Progenitor cell of endocrine pancreas (in vitro differentiated cells): ENCODE data around the gene STXBP5. TPM values are rescaled to one million over a fixed set of nuclear protein-coding genes. Genes with fewer than 3 reads are reported as not detected.
"Not testable (repeated sequence)": the region's sequence is repeated elsewhere in the genome, so short reads cannot be mapped to it uniquely, and the experiment has no call there.

Experiments used
- DNase-seq: peaks from one replicate; pipeline ENCODE4 v3.0.0; 2021; ENCODE audit warnings: low spot score; ENCODE audit not compliant: unreplicated experiment
- H3K27ac Mint-ChIP-seq: 2 replicates; pipeline ENCODE4 v1.8.0; 2021; ENCODE audit warnings: mild to moderate bottlenecking, moderate library complexity, mixed read lengths
- H3K27me3 Mint-ChIP-seq: 2 replicates; pipeline ENCODE4 v1.8.0; 2021; ENCODE audit warnings: mixed read lengths
- H3K36me3 Mint-ChIP-seq: 2 replicates; pipeline ENCODE4 v1.8.0; 2022; ENCODE audit warnings: mixed read lengths; ENCODE audit not compliant: insufficient read depth
- H3K4me1 Mint-ChIP-seq: 2 replicates; pipeline ENCODE4 v1.8.0; 2021; ENCODE audit warnings: low read depth, mixed read lengths
- H3K4me3 Mint-ChIP-seq: 2 replicates; pipeline ENCODE4 v1.8.0; 2021; ENCODE audit warnings: low read depth, mild to moderate bottlenecking, moderate library complexity, mixed read lengths
- H3K9me3 Mint-ChIP-seq: 2 replicates; pipeline ENCODE4 v1.8.0; 2021; ENCODE audit warnings: low read depth, mixed read lengths
- CTCF ChIP-seq: fragments of 200-600 bp; sonication (generic); IDR thresholded peaks from one replicate; pipeline ENCODE4 v1.5.0; 2021; ENCODE audit warnings: antibody characterized with exemption, mild to moderate bottlenecking; ENCODE audit not compliant: unreplicated experiment
- total RNA-seq: library from RNA; stranded (reverse); gene quantifications from 2 replicates; pipeline ENCODE4 v1.2.1, GENCODE V29; 2021

STXBP5 gene
- total RNA-seq, 1 donor from 2014 or later = 43.0 TPM

- Mint-ChIP-seq H3K36me3 (peaks cover 25% of the 10 kb centered on the region), H3K4me1 (peaks cover 2% of the 10 kb centered on the region), H3K9me3 (peaks cover 3% of the 10 kb centered on the region), H3K4me3 (no peak overlapping the region), H3K27ac (no peak overlapping the region), H3K27me3 (no peaks in the 10 kb centered on the region)
- no peak for DNase-seq
- TF ChIP-seq CTCF = no peak
Measured at GRCh38 chr6:147245693-147246092, 41.5 kb downstream of the STXBP5 start.

GRCh38 chr6:147246853-147247635 is 42.8 kb downstream of the STXBP5 start:
- TF ChIP-seq CTCF = no peak
- no peak overlapping the region for H3K27ac Mint-ChIP-seq
- H3K27me3 Mint-ChIP-seq = no peaks in the 10 kb centered on the region
- peaks cover 37% of the 10 kb centered on the region for H3K36me3 Mint-ChIP-seq
- peaks cover 2% of the 10 kb centered on the region for H3K4me1 Mint-ChIP-seq
- no peak overlapping the region for H3K4me3 Mint-ChIP-seq
- DNase-seq = no peak
- peaks cover 6% of the 10 kb centered on the region for H3K9me3 Mint-ChIP-seq

- Mint-ChIP-seq H3K4me1 (peaks cover 2% of the 10 kb centered on the region), H3K36me3 (peaks cover 51% of the 10 kb centered on the region), H3K4me3 (no peak overlapping the region), H3K9me3 (peaks cover 19% of the 10 kb centered on the region), H3K27me3 (no peaks in the 10 kb centered on the region), H3K27ac (no peak overlapping the region)
- TF ChIP-seq CTCF = no peak
- no peak for DNase-seq
Measured at GRCh38 chr6:147248859-147249258, 44.6 kb downstream of the STXBP5 start.

GRCh38 chr6:147251072-147251471 is 46.9 kb downstream of the STXBP5 start:
- TF ChIP-seq CTCF = no peak
- no peak overlapping the region for H3K27ac Mint-ChIP-seq
- no peaks in the 10 kb centered on the region for H3K4me1 Mint-ChIP-seq
- H3K36me3 Mint-ChIP-seq = peaks cover 61% of the 10 kb centered on the region
- H3K9me3 Mint-ChIP-seq = peaks cover 22% of the 10 kb centered on the region
- H3K27me3 Mint-ChIP-seq = no peaks in the 10 kb centered on the region
- DNase-seq = no peak
- no peak overlapping the region for H3K4me3 Mint-ChIP-seq

- not testable (repeated sequence) for H3K4me1 Mint-ChIP-seq, H3K27me3 Mint-ChIP-seq, H3K27ac Mint-ChIP-seq, H3K4me3 Mint-ChIP-seq, DNase-seq
- H3K9me3 Mint-ChIP-seq = peaks cover 19% of the 10 kb centered on the region
- peaks cover 48% of the 10 kb centered on the region for H3K36me3 Mint-ChIP-seq
Measured at GRCh38 chr6:147254929-147255473, 50.8 kb downstream of the STXBP5 start.
